ENCODE data around the gene RBM19.

DNA sequence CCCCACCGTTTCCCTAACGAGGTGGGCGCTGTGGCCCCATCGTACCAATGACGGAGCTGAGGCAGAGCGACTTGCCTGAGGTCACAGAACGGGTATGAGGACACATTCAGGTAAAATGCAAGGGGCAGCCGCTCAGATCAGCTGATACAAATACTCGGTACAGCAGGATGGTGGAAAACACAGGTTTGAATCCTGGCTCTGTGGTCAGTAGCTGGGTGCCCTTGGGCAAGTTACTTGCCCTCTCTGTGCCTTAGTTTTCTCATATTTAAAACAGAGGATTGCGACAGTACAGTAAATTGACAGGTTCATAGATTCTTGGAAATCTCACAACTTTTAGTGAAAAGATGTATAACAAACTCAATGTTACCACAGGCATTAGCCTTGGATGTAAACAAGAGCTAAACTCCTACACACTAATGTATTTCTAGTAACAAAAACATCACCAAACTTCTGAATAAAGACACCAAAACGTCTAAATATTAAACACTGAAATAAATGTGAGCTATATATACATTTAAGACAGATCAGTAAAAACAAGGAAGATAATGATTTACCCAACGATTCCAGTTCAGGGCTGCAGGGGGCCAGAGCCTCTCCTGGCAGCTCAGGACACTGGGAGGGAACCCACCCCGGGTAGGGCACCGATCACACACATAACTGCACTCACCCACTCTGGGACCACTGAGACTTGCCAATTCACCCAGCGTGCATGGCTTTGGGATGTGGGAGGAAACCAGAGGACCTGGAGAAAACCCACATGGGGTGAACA is 128.4 kb downstream of the RBM19 start:
- TF ChIP-seq, protein P1, sequence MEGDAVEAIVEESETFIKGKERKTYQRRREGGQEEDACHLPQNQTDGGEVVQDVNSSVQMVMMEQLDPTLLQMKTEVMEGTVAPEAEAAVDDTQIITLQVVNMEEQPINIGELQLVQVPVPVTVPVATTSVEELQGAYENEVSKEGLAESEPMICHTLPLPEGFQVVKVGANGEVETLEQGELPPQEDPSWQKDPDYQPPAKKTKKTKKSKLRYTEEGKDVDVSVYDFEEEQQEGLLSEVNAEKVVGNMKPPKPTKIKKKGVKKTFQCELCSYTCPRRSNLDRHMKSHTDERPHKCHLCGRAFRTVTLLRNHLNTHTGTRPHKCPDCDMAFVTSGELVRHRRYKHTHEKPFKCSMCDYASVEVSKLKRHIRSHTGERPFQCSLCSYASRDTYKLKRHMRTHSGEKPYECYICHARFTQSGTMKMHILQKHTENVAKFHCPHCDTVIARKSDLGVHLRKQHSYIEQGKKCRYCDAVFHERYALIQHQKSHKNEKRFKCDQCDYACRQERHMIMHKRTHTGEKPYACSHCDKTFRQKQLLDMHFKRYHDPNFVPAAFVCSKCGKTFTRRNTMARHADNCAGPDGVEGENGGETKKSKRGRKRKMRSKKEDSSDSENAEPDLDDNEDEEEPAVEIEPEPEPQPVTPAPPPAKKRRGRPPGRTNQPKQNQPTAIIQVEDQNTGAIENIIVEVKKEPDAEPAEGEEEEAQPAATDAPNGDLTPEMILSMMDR (IDR thresholded peaks at IDR 0.05; ENCODE audit: insufficient read depth, low read length), result no peak
- no peak for TF ChIP-seq SPI1 (IDR thresholded peaks at IDR 0.05; ENCODE audit: borderline replicate concordance, low read depth)

Measured in HL-60 (cell line).